G401.6 (cell line): ENCODE results near the gene TPCN1.

Experiments
- FAIRE-seq: peaks from 2 replicates; lab custom pipeline; 2012; peaks lifted over from hg19 to GRCh38; lab: Jason Lieb, UNC

TPCN1 gene

GRCh38 chr12:113347107-113347506, 125.8 kb downstream of the TPCN1 start:
- no peak for FAIRE-seq

GRCh38 chr12:113347892-113348291, 126.6 kb downstream of the TPCN1 start:
- FAIRE-seq, result no peak
